K562 (cell line): ENCODE measurements around the gene ATG10. TPM values are rescaled to one million over a fixed set of nuclear protein-coding genes. Genes with fewer than 3 reads are reported as not detected.

Experiments
- ATAC-seq: fragments of 200-7000 bp; cut with Tn5 transposase; 3 replicates; pipeline ENCODE4 v1.9.1; 2020; ENCODE audit warnings: moderate library complexity
- BruUV-seq: library from RNA; stranded (reverse); fragments of 400-500 nt; replicated peaks from 2 replicates; lab custom pipeline; 2021; lab: Mats Ljungman, UMichigan
- CTCF ChIA-PET: fragments of 300-600 bp; formaldehyde crosslinking; extraction: SDS; loops from one replicate; lab custom pipeline; 2021; ENCODE audit warnings: low intra/inter-chr PET ratio; lab: Yijun Ruan, JAX
- POLR2A ChIA-PET: fragments of 300-600, 350-650 bp; sonication (Branson Sonifier 250); formaldehyde crosslinking; extraction: SDS; loops from one replicate; lab custom pipeline; 2021; ENCODE audit warnings: antibody characterized with exemption, inconsistent platforms; lab: Yijun Ruan, JAX
- DNase-seq, 4 experiments: peaks; one replicate each; pipeline versions ENCODE4 v3.0.0 to v3.0.0-alpha.2; 2011 to 2018; ENCODE audit warnings: low spot score in 3 of 4, mixed read lengths in 3 of 4; ENCODE audit errors: extremely low read depth in 1 of 4
- FAIRE-seq: peaks from 2 replicates; lab custom pipeline; 2011; peaks lifted over from hg19 to GRCh38; lab: Jason Lieb, UNC
- H2AFZ ChIP-seq: 2 replicates; pipeline ENCODE4 v1.6.0; 2011; ENCODE audit warnings: low read depth, low read length, control low read depth, inconsistent platforms
- H3K27ac ChIP-seq: fragments of 200-600 bp; 3 replicates; pipeline ENCODE4 v1.8.0; 2011; ENCODE audit warnings: low read depth, mild to moderate bottlenecking, control low read depth, inconsistent platforms, low read length, moderate library complexity, mixed read lengths; ENCODE audit errors: extremely low read depth
- H3K27me3 ChIP-seq, 2 experiments: fragments of 300-600 bp in 1 of 2; 2 replicates in 1 of 2; 3 replicates in 1 of 2; pipeline versions ENCODE4 v1.6.0 to v1.8.0; 2011; ENCODE audit warnings: inconsistent platforms in 2 of 2, low read length in 2 of 2, mild to moderate bottlenecking in 1 of 2, mixed read lengths in 1 of 2, moderate library complexity in 1 of 2; ENCODE audit not compliant: control insufficient read depth in 2 of 2, insufficient read depth in 2 of 2
- H3K36me3 ChIP-seq: fragments of 300-600 bp; 3 replicates; pipeline ENCODE4 v1.8.0; 2011; ENCODE audit warnings: mild to moderate bottlenecking, low read length, inconsistent platforms; ENCODE audit not compliant: control insufficient read depth, insufficient read depth
- H3K4me1 ChIP-seq, 2 experiments: fragments of 200-600 bp in 1 of 2; replicated peaks in 1 of 2; 2 replicates in 1 of 2; 3 replicates in 1 of 2; pipeline versions ENCODE4 v1.5.1 to v1.8.0; 2011; ENCODE audit warnings: inconsistent platforms in 2 of 2, low read length in 2 of 2, mild to moderate bottlenecking in 1 of 2, mixed read lengths in 1 of 2, moderate library complexity in 1 of 2; ENCODE audit not compliant: control insufficient read depth in 2 of 2, insufficient read depth in 2 of 2
- H3K4me2 ChIP-seq: 2 replicates; pipeline ENCODE4 v1.6.1; 2011; ENCODE audit warnings: low read length, control low read depth, inconsistent platforms, mixed read lengths; ENCODE audit not compliant: insufficient read depth
- H3K4me3 ChIP-seq: fragments of 200-600 bp; sonication (generic), shearing (Covaris generic); 2 replicates; pipeline ENCODE4 v1.5.1; 2016; ENCODE audit warnings: control low read depth, inconsistent platforms
- H3K79me2 ChIP-seq: fragments of 200-600 bp; 3 replicates; pipeline ENCODE4 v1.8.0; 2011; ENCODE audit warnings: low read length, inconsistent platforms; ENCODE audit not compliant: control insufficient read depth, insufficient read depth
- H3K9ac ChIP-seq, 2 experiments: 2 replicates each; pipeline versions ENCODE4 v1.6.0 to v1.6.1; 2011; ENCODE audit warnings: low read depth in 2 of 2, low read length in 2 of 2, control low read depth in 1 of 2, inconsistent platforms in 1 of 2, mild to moderate bottlenecking in 1 of 2, mixed read lengths in 1 of 2; ENCODE audit not compliant: insufficient read depth in 1 of 2
- H3K9me1 ChIP-seq: one replicate; pipeline ENCODE4 v1.6.0; 2011; ENCODE audit warnings: inconsistent platforms, mild to moderate bottlenecking, low read length, moderate library complexity; ENCODE audit not compliant: control insufficient read depth, insufficient read depth
- H3K9me3 ChIP-seq: replicated peaks from 2 replicates; pipeline ENCODE4 v1.5.1; 2011; ENCODE audit warnings: low read depth, low read length, inconsistent platforms; ENCODE audit not compliant: control insufficient read depth, insufficient read depth
- H4K20me1 ChIP-seq: replicated peaks from 2 replicates; pipeline ENCODE4 v1.6.1; 2011; ENCODE audit warnings: low read length, inconsistent platforms, mixed read lengths; ENCODE audit not compliant: control insufficient read depth, insufficient read depth
- KLF6 ChIP-seq: fragments of 250-450 bp; sonication (Bioruptor Pico); IDR thresholded peaks from 2 replicates; pipeline ENCODE4 v1.4.0; 2020; ENCODE audit warnings: mild to moderate bottlenecking, moderate library complexity, borderline replicate concordance
- NFIC ChIP-seq: fragments of 450-650 bp; IDR thresholded peaks from 2 replicates; pipeline ENCODE4 v1.6.1; 2017; ENCODE audit warnings: mild to moderate bottlenecking, inconsistent platforms
- REST ChIP-seq, 2 experiments: fragments of 450-650 bp; formaldehyde crosslinking in 1 of 2; IDR thresholded peaks; 2 replicates each; pipeline versions ENCODE4 v1.4.0 to v1.6.1; 2014 to 2020; ENCODE audit warnings: mild to moderate bottlenecking in 2 of 2, borderline replicate concordance in 1 of 2, low read depth in 1 of 2
- WGBS: fragments of 100-300 bp; shearing (Covaris generic); methylation state at CpG from one replicate; pipeline ENCODE4 v1.1.6; 2016; ENCODE audit warnings: low coverage, mixed read lengths; ENCODE audit not compliant: insufficient coverage; ENCODE audit errors: missing lambda C conversion rate; 5-methylcytosine and 5-hydroxymethylcytosine counted together
- in situ Hi-C: fragments of 300-500 bp; cut with MboI; formaldehyde crosslinking; loops from 4 replicates; pipeline ENCODE4 v1.15.0; 2018; ENCODE audit warnings: inconsistent platforms, mixed read lengths
- intact Hi-C: fragments of 100-400 bp; cut with micrococcal nuclease; formaldehyde crosslinking; loops from 2 replicates; pipeline ENCODE4 v1.14.2; 2022
- polyA plus RNA-seq, 8 experiments: library from polyadenylated mRNA; depleted of rRNA in 4 of 8; stranded (reverse) in 5 of 8; unstranded in 3 of 8; fragments of >200 nt; fragmentation: Nextera tagmentation in 2 of 8; fragmentation: Illumina TruSeq in 1 of 8; extraction: Ambion mirVana in 2 of 8; extraction: Trizol in 1 of 8; gene quantifications; 2 replicates each; pipeline versions ENCODE4 v1.2.1 to v1.2.3, GENCODE V29; 2011 to 2014; ENCODE audit warnings: inconsistent platforms in 1 of 8, missing spikeins in 1 of 8
- total RNA-seq, 7 experiments: library from RNA; depleted of rRNA in 6 of 7; stranded (reverse); fragments of >200 nt in 6 of 7; fragmentation: Illumina TruSeq in 2 of 7; extraction: Trizol in 2 of 7; gene quantifications; 2 replicates each; pipeline versions ENCODE4 v1.2.1 to v1.2.3, GENCODE V29; 2011 to 2021; ENCODE audit warnings: low replicate concordance in 1 of 7

The ATG10 gene
- total and polyA plus RNA-seq, 9 of the 15 experiments (the other 6 are each of a cell fraction or from before 2014, with no cell fraction given): 7.0 to 18.8 (median 14.6) TPM

GRCh38 chr5:81922854-81923279 lies 49.0 kb upstream of the ATG10 start:
- POLR2A ChIA-PET: interaction anchor here (1.3 kb wide), 1 partner anchor 12 kb away, joined by 3 read pairs; no protein-coding TSS in a partner anchor
- in situ Hi-C loops: no loop called here
- BruUV-seq: no TSS peak

More at GRCh38 chr5:81922854-81923279, 49.0 kb upstream of the ATG10 start:
- intact Hi-C loops: no loop called here
- WGBS: 38% methylated on average over 4 of the region's 4 CpGs
- no peak overlapping the region for H3K4me2 ChIP-seq
- no peak overlapping the region for H3K9ac ChIP-seq
- peaks cover 0 to 5% of the 10 kb centered on the region in 2 experiments; a peak in 1 of 5 replicates for H3K4me1 ChIP-seq
- TF ChIP-seq NFIC (peak; percentile 91), REST (IDR thresholded peaks at IDR 0.05; ENCODE audit: borderline replicate concordance) (peak; percentile 46; the same call in 1 of the 2 replicates), REST (CRISPR knock-in tag; IDR thresholded peaks at IDR 0.05; ENCODE audit: low read depth) (no peak), KLF6 (CRISPR knock-in tag) (no peak)
- no peak for FAIRE-seq
- no peaks in the 10 kb centered on the region for H3K36me3 ChIP-seq
- no peak overlapping the region for H2AFZ ChIP-seq
- no peak overlapping the region for H3K4me3 ChIP-seq
- H3K79me2 ChIP-seq: no peaks in the 10 kb centered on the region
- H3K27me3 ChIP-seq: no peaks in the 10 kb centered on the region
- CTCF ChIA-PET: no interaction called here
- H3K9me3 ChIP-seq: no peaks in the 10 kb centered on the region
- H4K20me1 ChIP-seq: no peaks in the 10 kb centered on the region
- ATAC-seq: peak; percentile 63
- H3K9me1 ChIP-seq: no peaks in the 10 kb centered on the region
- H3K27ac ChIP-seq: no peak overlapping the region
- DNase-seq: peak in 1 of 4 experiments; percentile 56
